IgD-negative memory B cell (primary cell): ENCODE results near the gene SCGB1D2. TPM values are rescaled to one million over a fixed set of nuclear protein-coding genes. Genes with fewer than 3 reads are reported as not detected.
"Not testable (repeated sequence)": the region's sequence is repeated elsewhere in the genome, so short reads cannot be mapped to it uniquely, and the experiment has no call there.

ENCODE experiments used
- H3K27ac Mint-ChIP-seq, 3 donors: one replicate each; pipeline ENCODE4 v1.8.0; 2020 to 2022; ENCODE audit warnings: mild to moderate bottlenecking in 3 of 3, mixed read lengths in 3 of 3, moderate library complexity in 1 of 3
- H3K27me3 Mint-ChIP-seq: one replicate; pipeline ENCODE4 v1.8.0; 2021; ENCODE audit warnings: mixed read lengths
- H3K36me3 Mint-ChIP-seq: one replicate; pipeline ENCODE4 v1.8.0; 2020; ENCODE audit warnings: mild to moderate bottlenecking, mixed read lengths
- H3K4me1 Mint-ChIP-seq, 3 donors: one replicate each; pipeline ENCODE4 v1.8.0; 2020 to 2022; ENCODE audit warnings: mixed read lengths in 3 of 3, mild to moderate bottlenecking in 1 of 3
- H3K4me3 Mint-ChIP-seq, 4 donors: one replicate each; pipeline ENCODE4 v1.8.0; 2020 to 2022; ENCODE audit warnings: mild to moderate bottlenecking in 4 of 4, mixed read lengths in 4 of 4, moderate library complexity in 3 of 4
- H3K9me3 Mint-ChIP-seq, 3 donors: one replicate each; pipeline ENCODE4 v1.8.0; 2020 to 2021; ENCODE audit warnings: mixed read lengths in 3 of 3, mild to moderate bottlenecking in 1 of 3
- polyA plus RNA-seq: library from polyadenylated mRNA; unstranded; fragments of 300-500 nt; fragmentation: Illumina TruSeq; gene quantifications from one replicate; pipeline ENCODE4 v1.2.3, GENCODE V29; 2021

The SCGB1D2 gene, protein sequence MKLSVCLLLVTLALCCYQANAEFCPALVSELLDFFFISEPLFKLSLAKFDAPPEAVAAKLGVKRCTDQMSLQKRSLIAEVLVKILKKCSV
- polyA plus RNA-seq = not detected

- peaks cover 11% of the 10 kb centered on the region for H3K27me3 Mint-ChIP-seq
- H3K9me3 Mint-ChIP-seq = no peaks in the 10 kb centered on the region
- H3K27ac Mint-ChIP-seq = no peak within 1 kb of the TSS
- H3K4me1 Mint-ChIP-seq = no peaks in the 10 kb centered on the region
- H3K4me3 Mint-ChIP-seq = no peak within 1 kb of the TSS
- no peaks in the 10 kb centered on the region for H3K36me3 Mint-ChIP-seq
Measured at GRCh38 chr11:62242021-62242420, at the start of gene SCGB1D2. Gene SCGB1D2, plus strand, starts transcription at chr11:62242239. Its CDS starts 69 bp downstream, at chr11:62242308.

DNA sequence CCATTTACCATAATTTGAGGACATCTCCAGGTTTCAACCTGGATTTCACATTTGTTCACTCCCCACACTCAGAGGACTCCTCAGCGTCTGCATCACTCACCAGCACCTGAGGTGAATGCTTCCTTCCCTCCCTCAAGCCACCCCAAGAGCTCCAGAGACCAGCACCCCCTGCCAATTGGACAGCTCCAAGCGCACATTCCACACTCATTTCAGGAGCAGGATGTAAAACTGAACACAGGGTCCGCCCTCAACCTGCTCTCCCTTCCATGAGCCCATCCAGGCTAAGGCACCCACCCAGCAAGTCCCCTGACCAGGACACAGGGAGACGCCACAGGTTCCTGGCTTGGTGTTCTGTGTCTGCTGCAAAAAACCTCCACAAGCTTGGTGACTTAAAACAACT is 48.1 kb upstream of the SCGB1D2 start:
- H3K9me3 Mint-ChIP-seq = peaks cover 0 to 2% (median 0%) of the 10 kb centered on the region in 3 donors
- no peaks in the 10 kb centered on the region for H3K4me1 Mint-ChIP-seq
- peaks cover 47% of the 10 kb centered on the region for H3K27me3 Mint-ChIP-seq
- peaks cover 5% of the 10 kb centered on the region for H3K36me3 Mint-ChIP-seq
- H3K27ac Mint-ChIP-seq = no peak overlapping the region
- no peak overlapping the region for H3K4me3 Mint-ChIP-seq

DNA sequence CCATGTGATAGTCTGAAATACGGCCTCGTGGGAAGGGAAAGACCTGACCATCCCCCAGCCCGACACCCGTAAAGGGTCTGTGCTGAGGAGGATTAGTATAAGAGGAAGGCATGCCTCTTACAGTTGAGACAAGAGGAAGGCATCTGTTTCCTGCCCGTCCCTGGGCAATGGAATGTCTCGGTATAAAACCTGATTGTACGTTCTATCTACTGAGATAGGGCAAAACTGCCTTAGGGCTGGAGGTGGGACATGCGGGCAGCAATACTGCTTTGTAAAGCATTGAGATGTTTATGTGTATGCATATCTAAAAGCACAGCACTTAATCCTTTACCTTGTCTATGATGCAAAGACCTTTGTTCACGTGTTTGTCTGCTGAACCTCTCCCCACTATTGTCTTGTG is 47.0 kb upstream of the SCGB1D2 start:
- not testable (repeated sequence) for H3K4me1 Mint-ChIP-seq, H3K36me3 Mint-ChIP-seq, H3K4me3 Mint-ChIP-seq, H3K27ac Mint-ChIP-seq, H3K9me3 Mint-ChIP-seq
- H3K27me3 Mint-ChIP-seq = peaks cover 38% of the 10 kb centered on the region

DNA sequence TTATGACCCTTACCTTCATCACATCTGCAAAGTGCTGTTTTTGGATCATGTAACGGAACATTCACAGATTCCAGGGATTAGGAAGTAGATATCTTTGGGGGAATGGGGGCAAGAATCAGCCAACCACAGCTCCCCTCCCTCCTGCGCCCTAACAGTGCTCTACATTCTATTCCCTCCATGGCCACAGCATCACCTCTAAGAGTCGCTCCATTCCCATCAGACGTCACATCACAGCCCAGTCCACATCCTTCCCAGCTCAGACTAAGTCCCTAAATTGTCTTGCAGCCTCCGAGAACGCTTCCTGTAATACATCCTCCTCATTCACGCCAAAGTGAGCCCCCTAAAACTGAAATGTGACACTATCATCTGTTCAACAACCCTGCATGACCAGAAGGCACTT is 46.1 kb upstream of the SCGB1D2 start:
- Mint-ChIP-seq H3K4me1 (no peaks in the 10 kb centered on the region), H3K9me3 (peaks cover 0 to 2% (median 0%) of the 10 kb centered on the region in 3 donors), H3K27ac (no peak overlapping the region), H3K36me3 (peaks cover 6% of the 10 kb centered on the region), H3K4me3 (no peak overlapping the region), H3K27me3 (peaks cover 33% of the 10 kb centered on the region)

DNA sequence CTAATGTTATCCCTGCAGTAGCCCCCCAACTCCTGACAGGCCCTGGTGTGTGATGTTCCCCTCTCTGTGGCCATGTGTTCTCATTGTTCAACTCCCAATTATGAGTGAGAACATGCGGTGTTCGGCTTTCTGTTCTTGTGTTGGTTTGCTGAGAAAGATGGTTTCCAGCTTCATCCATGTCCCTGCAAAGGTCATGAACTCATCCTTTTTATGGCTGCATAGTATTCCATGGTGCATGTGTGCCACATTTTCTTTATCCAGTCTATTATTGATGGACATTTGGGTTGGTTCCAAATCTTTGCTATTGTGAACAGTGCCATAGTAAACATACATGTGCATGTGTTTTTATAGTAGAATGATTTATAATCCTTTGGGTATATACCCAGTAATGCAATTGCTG is 44.6 kb upstream of the SCGB1D2 start:
- not testable (repeated sequence) for H3K4me1 Mint-ChIP-seq, H3K27ac Mint-ChIP-seq, H3K36me3 Mint-ChIP-seq, H3K4me3 Mint-ChIP-seq, H3K9me3 Mint-ChIP-seq
- peaks cover 34% of the 10 kb centered on the region for H3K27me3 Mint-ChIP-seq

DNA sequence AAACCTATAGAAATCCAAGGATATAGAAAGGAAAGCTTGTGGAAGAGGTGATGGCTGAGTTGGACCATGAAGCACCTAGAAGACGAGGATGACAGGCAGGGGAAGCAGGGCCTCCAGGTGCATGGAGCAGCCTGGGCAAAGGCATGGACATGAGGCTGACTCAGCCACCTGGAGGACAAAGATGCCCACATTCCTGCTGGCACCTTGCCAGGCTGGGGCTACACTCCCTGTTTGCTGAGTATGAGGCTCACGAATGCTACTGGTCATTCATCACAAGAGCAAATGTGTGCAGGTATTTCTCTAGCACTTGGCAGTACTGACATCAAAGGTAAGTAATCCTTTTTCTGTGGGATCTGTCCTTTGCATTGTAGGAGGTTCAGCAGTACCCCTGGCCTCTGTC is 40.7 kb upstream of the SCGB1D2 start:
- H3K27me3 Mint-ChIP-seq = peaks cover 12% of the 10 kb centered on the region
- no peak overlapping the region for H3K27ac Mint-ChIP-seq

GRCh38 chr11:62202910-62203309 is 39.1 kb upstream of the SCGB1D2 start:
- no peak overlapping the region for H3K27ac Mint-ChIP-seq
- no peaks in the 10 kb centered on the region for H3K4me1 Mint-ChIP-seq
- peaks cover 4% of the 10 kb centered on the region for H3K36me3 Mint-ChIP-seq
- peaks cover 5% of the 10 kb centered on the region for H3K27me3 Mint-ChIP-seq
- no peaks in the 10 kb centered on the region for H3K9me3 Mint-ChIP-seq
- no peak overlapping the region for H3K4me3 Mint-ChIP-seq

More for the DNA sequence above, 40.7 kb upstream of the SCGB1D2 start:
- Mint-ChIP-seq H3K4me1 (no peaks in the 10 kb centered on the region), H3K9me3 (no peaks in the 10 kb centered on the region), H3K36me3 (peaks cover 4% of the 10 kb centered on the region), H3K4me3 (no peak overlapping the region)

DNA sequence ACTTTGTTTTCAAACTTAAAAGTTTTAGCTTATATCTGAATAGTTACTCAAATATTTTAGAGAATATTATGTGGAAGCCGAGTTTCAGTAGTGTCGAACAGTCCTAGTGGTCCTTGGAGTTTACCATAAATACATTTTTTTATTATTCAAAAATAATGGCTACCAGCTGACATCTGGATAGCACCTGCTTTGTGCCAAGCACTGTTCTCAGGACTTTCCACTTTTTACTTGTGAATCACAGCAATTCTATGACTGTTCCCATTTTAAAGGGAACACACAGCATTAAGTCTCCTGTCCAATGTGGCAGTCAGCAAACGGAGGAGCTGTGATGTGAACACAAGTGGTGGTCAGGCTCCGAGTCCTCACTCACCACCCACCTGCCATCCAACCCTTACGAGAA is 37.6 kb upstream of the SCGB1D2 start:
- Mint-ChIP-seq H3K27me3 (peaks cover 10% of the 10 kb centered on the region), H3K4me1 (peaks cover 0 to 2% (median 1%) of the 10 kb centered on the region in 3 donors), H3K4me3 (no peak overlapping the region), H3K27ac (no peak overlapping the region), H3K36me3 (peaks cover 2% of the 10 kb centered on the region), H3K9me3 (no peaks in the 10 kb centered on the region)

- Mint-ChIP-seq H3K9me3 (no peaks in the 10 kb centered on the region), H3K27me3 (peaks cover 12% of the 10 kb centered on the region), H3K4me1 (peaks cover 0 to 2% (median 1%) of the 10 kb centered on the region in 3 donors), H3K27ac (no peak overlapping the region), H3K4me3 (no peak overlapping the region), H3K36me3 (no peaks in the 10 kb centered on the region)
Measured at GRCh38 chr11:62205441-62205840, 36.6 kb upstream of the SCGB1D2 start.

DNA sequence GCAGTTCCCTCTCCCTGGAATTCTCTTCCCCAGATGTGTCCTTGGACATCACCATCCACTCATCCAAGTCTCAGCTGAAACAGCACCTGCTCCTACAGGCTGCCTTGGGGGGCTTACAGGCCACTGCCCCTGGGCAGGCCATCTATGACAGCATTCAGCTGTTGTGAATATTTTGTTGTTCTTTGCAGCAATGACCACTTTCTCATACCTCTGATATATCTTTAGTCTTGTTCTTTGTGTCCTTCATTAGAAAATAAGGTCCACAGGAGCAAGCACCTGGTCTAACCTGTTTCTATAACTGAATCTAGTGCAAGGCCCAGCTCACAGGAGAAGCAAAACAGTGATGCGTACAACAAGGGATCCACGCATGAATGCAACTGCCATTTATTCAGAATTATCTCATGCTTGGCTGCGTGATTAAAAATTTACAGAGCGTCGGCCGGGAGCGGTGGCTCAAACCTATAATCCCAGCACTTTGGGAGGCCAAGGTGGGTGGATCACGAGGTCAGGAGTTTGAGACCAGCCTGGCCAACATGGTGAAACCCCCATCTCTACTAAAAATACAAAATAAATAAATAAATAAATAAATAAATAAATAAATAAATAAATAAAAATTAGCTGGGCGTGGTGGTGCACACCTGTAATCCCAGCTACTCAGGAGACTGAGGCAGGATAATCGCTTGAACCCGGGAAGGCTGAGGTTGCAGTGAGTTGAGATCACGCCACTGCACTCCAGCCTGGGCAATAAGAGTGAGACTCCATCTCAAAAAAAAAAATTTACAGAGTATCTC is 35.6 kb upstream of the SCGB1D2 start:
- H3K27ac Mint-ChIP-seq, H3K4me1 Mint-ChIP-seq, H3K27me3 Mint-ChIP-seq, H3K9me3 Mint-ChIP-seq, H3K36me3 Mint-ChIP-seq: not testable (repeated sequence)
- peak overlapping the region in 1 of 4 donors; percentile 68 for H3K4me3 Mint-ChIP-seq

GRCh38 chr11:62208785-62209144 is 33.3 kb upstream of the SCGB1D2 start:
- Mint-ChIP-seq H3K27ac (no peak overlapping the region), H3K9me3 (no peaks in the 10 kb centered on the region), H3K27me3 (peaks cover 12% of the 10 kb centered on the region), H3K4me3 (no peak overlapping the region), H3K36me3 (no peaks in the 10 kb centered on the region), H3K4me1 (peaks cover 0 to 2% (median 1%) of the 10 kb centered on the region in 3 donors)

GRCh38 chr11:62217191-62217748 is 24.8 kb upstream of the SCGB1D2 start:
- no peaks in the 10 kb centered on the region for H3K4me1 Mint-ChIP-seq
- peaks cover 17% of the 10 kb centered on the region for H3K27me3 Mint-ChIP-seq
- no peak overlapping the region for H3K27ac Mint-ChIP-seq
- peaks cover 3% of the 10 kb centered on the region for H3K36me3 Mint-ChIP-seq
- no peak overlapping the region for H3K4me3 Mint-ChIP-seq
- peaks cover 4 to 10% (median 10%) of the 10 kb centered on the region in 3 donors for H3K9me3 Mint-ChIP-seq

DNA sequence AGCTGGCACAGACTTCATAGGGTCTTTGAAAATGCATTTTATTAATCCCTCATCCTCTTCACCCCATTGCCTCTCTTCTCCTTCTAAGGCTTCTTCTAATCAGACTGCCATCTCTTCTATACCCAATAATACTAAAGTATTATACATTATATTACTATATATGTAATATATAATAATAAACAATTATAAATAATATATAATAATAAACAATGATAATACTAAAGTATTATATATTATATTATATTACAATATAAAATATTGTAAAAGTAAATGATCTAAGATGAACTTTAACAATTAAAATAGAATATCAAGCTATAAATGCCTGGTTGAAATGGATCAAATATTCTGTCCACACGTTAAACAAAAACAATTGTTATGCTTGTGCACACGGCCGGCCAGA is 20.5 kb upstream of the SCGB1D2 start:
- Mint-ChIP-seq H3K4me1 (no peaks in the 10 kb centered on the region), H3K36me3 (peaks cover 3% of the 10 kb centered on the region), H3K27me3 (peaks cover 9% of the 10 kb centered on the region), H3K27ac (no peak overlapping the region), H3K4me3 (no peak overlapping the region), H3K9me3 (peaks cover 10 to 37% (median 17%) of the 10 kb centered on the region in 3 donors)

- peaks cover 10 to 37% (median 17%) of the 10 kb centered on the region in 3 donors for H3K9me3 Mint-ChIP-seq
- H3K4me3 Mint-ChIP-seq = peak overlapping the region in 1 of 4 donors; percentile 55
- no peaks in the 10 kb centered on the region for H3K4me1 Mint-ChIP-seq
- H3K27ac Mint-ChIP-seq = no peak overlapping the region
- peaks cover under 1% of the 10 kb centered on the region for H3K36me3 Mint-ChIP-seq
- H3K27me3 Mint-ChIP-seq = peaks cover 3% of the 10 kb centered on the region
Measured at GRCh38 chr11:62223095-62223494, 18.9 kb upstream of the SCGB1D2 start.

DNA sequence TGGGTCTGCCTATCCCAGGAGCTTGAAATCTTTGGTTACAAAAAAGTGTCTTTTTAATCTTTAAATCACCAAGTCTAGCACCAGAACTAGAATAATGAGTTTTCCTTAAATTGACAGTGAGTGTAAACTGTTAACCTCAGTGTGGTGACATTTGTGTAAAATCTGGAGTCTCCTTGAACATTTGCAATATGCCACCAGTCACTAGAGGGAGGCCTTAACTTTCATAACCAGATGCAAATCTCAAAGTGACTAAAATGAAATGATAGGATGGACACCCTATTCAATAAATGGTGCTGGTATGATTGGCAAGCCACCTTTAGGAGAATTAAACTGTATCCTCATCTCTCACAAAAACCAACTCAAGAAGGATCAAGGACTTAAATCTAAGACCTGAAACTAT is 8.3 kb upstream of the SCGB1D2 start:
- Mint-ChIP-seq H3K27ac (no peak overlapping the region), H3K9me3 (no peaks in the 10 kb centered on the region), H3K4me3 (no peak overlapping the region), H3K27me3 (peaks cover 18% of the 10 kb centered on the region), H3K4me1 (no peaks in the 10 kb centered on the region), H3K36me3 (no peaks in the 10 kb centered on the region)

DNA sequence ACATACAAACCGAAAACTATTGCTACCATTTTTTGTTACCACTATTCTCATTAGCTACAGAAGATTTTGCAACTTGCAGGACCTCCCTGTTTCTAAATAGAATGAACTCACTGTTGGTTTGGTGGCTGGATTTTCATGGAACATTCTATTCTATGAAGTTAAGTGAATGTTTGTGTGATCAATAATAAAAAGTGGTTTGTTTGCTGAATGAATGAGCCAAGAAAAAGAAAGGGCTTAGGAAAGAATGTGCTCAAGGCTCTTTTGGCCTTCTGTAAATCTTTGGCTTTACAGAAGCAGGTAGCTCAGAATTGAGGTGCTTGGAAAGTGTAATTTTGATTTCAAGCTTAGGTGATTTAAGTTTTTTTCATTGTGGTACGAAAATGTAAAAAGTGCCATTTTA is 5.9 kb upstream of the SCGB1D2 start:
- H3K4me3 Mint-ChIP-seq = no peak overlapping the region
- H3K27me3 Mint-ChIP-seq = peaks cover 17% of the 10 kb centered on the region
- no peaks in the 10 kb centered on the region for H3K4me1 Mint-ChIP-seq
- no peaks in the 10 kb centered on the region for H3K9me3 Mint-ChIP-seq
- H3K27ac Mint-ChIP-seq = no peak overlapping the region
- H3K36me3 Mint-ChIP-seq = no peaks in the 10 kb centered on the region
